ENCODE results near the gene EXOSC9.

DNA sequence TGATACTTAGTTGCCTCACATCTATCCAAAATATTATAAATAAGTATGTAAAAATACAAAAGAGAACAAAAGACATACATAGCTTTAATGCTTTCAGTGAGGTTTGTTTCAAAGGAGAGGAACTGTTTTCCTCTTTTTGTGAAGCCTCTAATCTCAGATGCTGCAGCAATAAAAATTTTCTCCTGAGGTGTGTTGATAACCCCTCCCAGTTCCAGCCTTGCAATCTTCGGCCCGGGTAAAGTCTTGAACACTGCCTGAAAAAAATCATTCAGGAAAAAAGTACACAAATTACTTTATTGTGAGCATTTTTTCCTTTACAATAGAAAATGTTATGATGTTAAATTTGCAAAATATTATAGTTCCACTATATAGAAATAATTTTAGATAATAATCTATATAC lies 60.3 kb downstream of the EXOSC9 start:
- TF ChIP-seq CTCF (IDR thresholded peaks at IDR 0.05; ENCODE audit: poor library complexity, severe bottlenecking) (no peak), MXI1 (conservative IDR thresholded peaks at IDR 0.05; ENCODE audit: poor library complexity, severe bottlenecking) (no peak), POLR2AphosphoS5 (IDR thresholded peaks at IDR 0.05) (no peak), RAD21 (conservative IDR thresholded peaks at IDR 0.05) (no peak), TAF1 (IDR thresholded peaks at IDR 0.05; ENCODE audit: low read depth) (no peak), EZH2 (IDR thresholded peaks at IDR 0.05; ENCODE audit: borderline replicate concordance, insufficient read depth, low read length, poor library complexity, severe bottlenecking) (no peak)

All from neural cell (in vitro differentiated cells).